ENCODE results near the gene GRHL1. TPM values are rescaled to one million over a fixed set of nuclear protein-coding genes. Genes with fewer than 3 reads are reported as not detected.
A peak's percentile ranks its signal among the peaks of the same experiment; 100 is the strongest.

The GRHL1 gene
- total RNA-seq, 1 experiment from 2014 or later = 2.7 TPM

- CTCF ChIA-PET = interaction anchor here (1.0 to 2.2 kb wide), 4 partner anchors 14 to 58 kb away, joined by 3 to 16 read pairs (median 5); no protein-coding TSS in a partner anchor
- POLR2A ChIA-PET = interaction anchor here (1.0 to 1.7 kb wide), 3 partner anchors 13 to 199 kb away, joined by 4 to 5 read pairs (median 5); partner anchors contain the start of gene TAF1B
- H3K27me3 Mint-ChIP-seq (ENCODE audit: low read depth) = peaks cover 38% of the 10 kb centered on the region
Measured at GRCh38 chr2:10041711-10042110, 90.2 kb downstream of the GRHL1 start.

DNA sequence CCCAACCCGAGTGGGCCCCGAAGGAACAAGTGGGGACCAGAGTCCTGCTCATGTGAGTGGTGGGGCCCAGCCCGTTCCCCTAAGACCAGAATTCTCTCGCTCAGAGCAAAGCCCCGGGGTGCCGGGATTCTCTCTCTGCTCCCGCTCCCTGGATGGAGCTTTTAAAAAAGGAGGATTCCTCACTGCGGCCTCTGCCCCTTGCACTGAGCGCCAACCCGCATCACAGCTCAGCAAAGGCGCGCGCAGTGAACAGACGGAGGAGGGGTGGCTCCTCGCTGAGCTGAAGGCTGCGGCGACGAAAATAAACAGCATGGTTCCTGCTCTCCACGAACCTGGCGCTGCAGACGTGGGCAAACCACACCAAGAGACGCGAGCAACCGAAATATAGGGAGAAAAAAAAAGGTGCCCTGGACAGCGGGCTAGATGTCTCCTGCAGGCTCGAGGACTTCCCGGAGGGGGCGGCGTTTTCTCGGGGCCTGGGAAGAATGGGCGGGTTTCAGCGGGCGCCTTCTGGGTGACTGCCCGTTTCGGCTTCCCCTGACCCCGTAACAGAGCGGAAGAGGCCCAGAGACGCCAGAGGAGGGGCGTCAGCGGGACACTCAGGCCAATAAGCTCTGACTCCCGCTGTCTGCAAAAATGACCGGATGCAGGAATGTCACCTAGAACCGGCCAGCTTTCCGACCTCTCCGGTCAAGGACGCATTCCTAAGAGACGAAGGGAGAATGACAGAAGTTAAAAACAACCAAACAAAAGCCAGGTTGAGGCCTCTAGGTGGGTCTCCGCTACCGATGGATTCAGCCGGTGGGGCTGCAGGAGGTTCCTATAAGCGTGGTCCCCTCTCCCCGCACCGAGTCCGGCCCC is 91.0 kb downstream of the GRHL1 start:
- Mint-ChIP-seq H3K4me3 (peak overlapping the region; percentile 80), H3K4me1 (peaks cover 10% of the 10 kb centered on the region), H3K27me3 (ENCODE audit: low read depth) (peaks cover 38% of the 10 kb centered on the region), H3K36me3 (peaks cover 10% of the 10 kb centered on the region), H3K27ac (peak overlapping the region; percentile 94), H3K9me3 (no peaks in the 10 kb centered on the region)
- ChIA-PET CTCF (interaction anchor here (1.0 to 2.2 kb wide), 6 partner anchors 15 to 98 kb away, joined by 3 to 16 read pairs (median 5); no protein-coding TSS in a partner anchor), POLR2A (interaction anchor here (1.0 to 1.7 kb wide), 4 partner anchors 14 to 199 kb away, joined by 4 to 5 read pairs (median 5); partner anchors contain the start of gene TAF1B)
- peak; percentile 45 for ATAC-seq
- TF ChIP-seq FOXP1 (CRISPR knock-in tag; IDR thresholded peaks at IDR 0.05; ENCODE audit: borderline replicate concordance) (peak; percentile 43; the same call in 1 of the 2 replicates), SOX15 (CRISPR knock-in tag; IDR thresholded peaks at IDR 0.05) (no peak), ZNF138 (CRISPR knock-in tag; conservative IDR thresholded peaks at IDR 0.05) (no peak)
- DNase-seq (ENCODE audit: low spot score) = peak; percentile 72

More at GRCh38 chr2:10041711-10042110, 90.2 kb downstream of the GRHL1 start:
- no peak for DNase-seq (ENCODE audit: low spot score)
- TF ChIP-seq, protein P1, sequence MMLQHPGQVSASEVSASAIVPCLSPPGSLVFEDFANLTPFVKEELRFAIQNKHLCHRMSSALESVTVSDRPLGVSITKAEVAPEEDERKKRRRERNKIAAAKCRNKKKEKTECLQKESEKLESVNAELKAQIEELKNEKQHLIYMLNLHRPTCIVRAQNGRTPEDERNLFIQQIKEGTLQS (CRISPR knock-in tag; conservative IDR thresholded peaks at IDR 0.05) = no peak
- TF ChIP-seq ATF1 (CRISPR knock-in tag; IDR thresholded peaks at IDR 0.05) = no peak
- TF ChIP-seq, protein P2, sequence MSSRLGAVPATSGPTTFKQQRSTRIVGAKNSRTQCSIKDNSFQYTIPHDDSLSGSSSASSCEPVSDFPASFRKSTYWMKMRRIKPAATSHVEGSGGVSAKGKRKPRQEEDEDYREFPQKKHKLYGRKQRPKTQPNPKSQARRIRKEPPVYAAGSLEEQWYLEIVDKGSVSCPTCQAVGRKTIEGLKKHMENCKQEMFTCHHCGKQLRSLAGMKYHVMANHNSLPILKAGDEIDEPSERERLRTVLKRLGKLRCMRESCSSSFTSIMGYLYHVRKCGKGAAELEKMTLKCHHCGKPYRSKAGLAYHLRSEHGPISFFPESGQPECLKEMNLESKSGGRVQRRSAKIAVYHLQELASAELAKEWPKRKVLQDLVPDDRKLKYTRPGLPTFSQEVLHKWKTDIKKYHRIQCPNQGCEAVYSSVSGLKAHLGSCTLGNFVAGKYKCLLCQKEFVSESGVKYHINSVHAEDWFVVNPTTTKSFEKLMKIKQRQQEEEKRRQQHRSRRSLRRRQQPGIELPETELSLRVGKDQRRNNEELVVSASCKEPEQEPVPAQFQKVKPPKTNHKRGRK (CRISPR knock-in tag; IDR thresholded peaks at IDR 0.05; ENCODE audit: borderline replicate concordance) = no peak
- no peak for TF ChIP-seq ERG (CRISPR knock-in tag; IDR thresholded peaks at IDR 0.05)
- no peak for TF ChIP-seq NFYB (CRISPR knock-in tag; conservative IDR thresholded peaks at IDR 0.05; ENCODE audit: low read depth)
- H3K27ac Mint-ChIP-seq = no peak overlapping the region
- ATAC-seq = no peak
- peaks cover 10% of the 10 kb centered on the region for H3K4me1 Mint-ChIP-seq
- peaks cover 4% of the 10 kb centered on the region for H3K36me3 Mint-ChIP-seq
- no peaks in the 10 kb centered on the region for H3K9me3 Mint-ChIP-seq
- H3K4me3 Mint-ChIP-seq = peak overlapping the region; percentile 80

- ChIA-PET CTCF (interaction anchor here (0.8 to 2.2 kb wide), 7 partner anchors 14 to 366 kb away, joined by 3 to 16 read pairs (median 6); no protein-coding TSS in a partner anchor), POLR2A (interaction anchor here (1.1 to 1.7 kb wide), 4 partner anchors 14 to 412 kb away, joined by 3 to 5 read pairs (median 4); partner anchors contain the start of genes TAF1B and YWHAQ)
- DNase-seq (ENCODE audit: low spot score) = peak; percentile 90
- peaks cover 15% of the 10 kb centered on the region for H3K36me3 Mint-ChIP-seq
- peak; percentile 50 for ATAC-seq
- H3K4me3 Mint-ChIP-seq = peak within 1 kb of the TSS; percentile 80
- H3K27me3 Mint-ChIP-seq (ENCODE audit: low read depth) = peaks cover 38% of the 10 kb centered on the region
- peak within 1 kb of the TSS; percentile 94 for H3K27ac Mint-ChIP-seq
- H3K9me3 Mint-ChIP-seq = no peaks in the 10 kb centered on the region
- peaks cover 10% of the 10 kb centered on the region for H3K4me1 Mint-ChIP-seq
- TF ChIP-seq, protein P2 (CRISPR knock-in tag; IDR thresholded peaks at IDR 0.05; ENCODE audit: borderline replicate concordance) = peak; percentile 62; the same call in 1 of the 2 replicates
- TF ChIP-seq CTCF (IDR thresholded peaks at IDR 0.05) = no peak
- TF ChIP-seq JAZF1 (CRISPR knock-in tag; IDR thresholded peaks at IDR 0.05) = no peak
- peak; percentile 97 for TF ChIP-seq MYBL2 (CRISPR knock-in tag; IDR thresholded peaks at IDR 0.05)
- TF ChIP-seq ERG (CRISPR knock-in tag; IDR thresholded peaks at IDR 0.05) = no peak
- TF ChIP-seq CBFB (CRISPR knock-in tag; IDR thresholded peaks at IDR 0.05; ENCODE audit: low read depth) = no peak
- TF ChIP-seq, protein P3, sequence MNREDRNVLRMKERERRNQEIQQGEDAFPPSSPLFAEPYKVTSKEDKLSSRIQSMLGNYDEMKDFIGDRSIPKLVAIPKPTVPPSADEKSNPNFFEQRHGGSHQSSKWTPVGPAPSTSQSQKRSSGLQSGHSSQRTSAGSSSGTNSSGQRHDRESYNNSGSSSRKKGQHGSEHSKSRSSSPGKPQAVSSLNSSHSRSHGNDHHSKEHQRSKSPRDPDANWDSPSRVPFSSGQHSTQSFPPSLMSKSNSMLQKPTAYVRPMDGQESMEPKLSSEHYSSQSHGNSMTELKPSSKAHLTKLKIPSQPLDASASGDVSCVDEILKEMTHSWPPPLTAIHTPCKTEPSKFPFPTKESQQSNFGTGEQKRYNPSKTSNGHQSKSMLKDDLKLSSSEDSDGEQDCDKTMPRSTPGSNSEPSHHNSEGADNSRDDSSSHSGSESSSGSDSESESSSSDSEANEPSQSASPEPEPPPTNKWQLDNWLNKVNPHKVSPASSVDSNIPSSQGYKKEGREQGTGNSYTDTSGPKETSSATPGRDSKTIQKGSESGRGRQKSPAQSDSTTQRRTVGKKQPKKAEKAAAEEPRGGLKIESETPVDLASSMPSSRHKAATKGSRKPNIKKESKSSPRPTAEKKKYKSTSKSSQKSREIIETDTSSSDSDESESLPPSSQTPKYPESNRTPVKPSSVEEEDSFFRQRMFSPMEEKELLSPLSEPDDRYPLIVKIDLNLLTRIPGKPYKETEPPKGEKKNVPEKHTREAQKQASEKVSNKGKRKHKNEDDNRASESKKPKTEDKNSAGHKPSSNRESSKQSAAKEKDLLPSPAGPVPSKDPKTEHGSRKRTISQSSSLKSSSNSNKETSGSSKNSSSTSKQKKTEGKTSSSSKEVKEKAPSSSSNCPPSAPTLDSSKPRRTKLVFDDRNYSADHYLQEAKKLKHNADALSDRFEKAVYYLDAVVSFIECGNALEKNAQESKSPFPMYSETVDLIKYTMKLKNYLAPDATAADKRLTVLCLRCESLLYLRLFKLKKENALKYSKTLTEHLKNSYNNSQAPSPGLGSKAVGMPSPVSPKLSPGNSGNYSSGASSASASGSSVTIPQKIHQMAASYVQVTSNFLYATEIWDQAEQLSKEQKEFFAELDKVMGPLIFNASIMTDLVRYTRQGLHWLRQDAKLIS (CRISPR knock-in tag; IDR thresholded peaks at IDR 0.05; ENCODE audit: borderline replicate concordance) = no peak
Measured at GRCh38 chr2:10043256-10043905, 91.9 kb downstream of the GRHL1 start, which contains the start of gene KLF11. KLF11 (plus strand) TSS chr2:10043550; CDS start chr2:10043717, 167 bp downstream.
